PC-3 (cell line): ENCODE results near the gene SLC44A2.

ENCODE experiments used
- EZH2 ChIP-seq: fragments of 300-600 bp; sonication (generic); IDR thresholded peaks from one replicate; pipeline ENCODE4 v1.6.1; 2017; ENCODE audit warnings: antibody characterized with exemption, mild to moderate bottlenecking, low read length; ENCODE audit not compliant: unreplicated experiment
- TF ChIP-seq, protein P1 (sequence below): fragments of 300-600 bp; sonication (generic); conservative IDR thresholded peaks from 2 replicates; pipeline ENCODE4 v1.5.1; 2017; ENCODE audit warnings: antibody characterized with exemption, low read depth, mild to moderate bottlenecking, low read length

DNA sequence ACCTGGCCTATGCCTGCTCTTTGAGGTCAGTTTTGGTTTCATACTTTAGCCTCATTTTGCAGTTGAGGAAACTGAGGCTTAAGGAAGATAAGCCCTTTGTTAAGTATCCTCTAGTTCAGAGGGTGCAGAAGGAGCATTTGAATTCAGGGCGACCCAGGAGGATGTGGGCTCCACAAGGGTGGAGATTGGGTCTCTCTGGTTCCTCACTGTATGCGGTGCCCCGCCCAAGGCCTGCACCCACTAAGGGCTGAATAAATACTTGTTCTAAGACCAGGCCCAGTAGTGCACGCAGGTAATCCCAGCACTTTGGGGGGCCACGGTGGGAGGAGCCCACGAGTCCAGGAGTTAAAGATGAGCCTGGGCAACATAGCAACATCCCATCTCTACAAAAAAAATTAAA lies 768 bp upstream of the SLC44A2 start:
- TF ChIP-seq, protein P1, sequence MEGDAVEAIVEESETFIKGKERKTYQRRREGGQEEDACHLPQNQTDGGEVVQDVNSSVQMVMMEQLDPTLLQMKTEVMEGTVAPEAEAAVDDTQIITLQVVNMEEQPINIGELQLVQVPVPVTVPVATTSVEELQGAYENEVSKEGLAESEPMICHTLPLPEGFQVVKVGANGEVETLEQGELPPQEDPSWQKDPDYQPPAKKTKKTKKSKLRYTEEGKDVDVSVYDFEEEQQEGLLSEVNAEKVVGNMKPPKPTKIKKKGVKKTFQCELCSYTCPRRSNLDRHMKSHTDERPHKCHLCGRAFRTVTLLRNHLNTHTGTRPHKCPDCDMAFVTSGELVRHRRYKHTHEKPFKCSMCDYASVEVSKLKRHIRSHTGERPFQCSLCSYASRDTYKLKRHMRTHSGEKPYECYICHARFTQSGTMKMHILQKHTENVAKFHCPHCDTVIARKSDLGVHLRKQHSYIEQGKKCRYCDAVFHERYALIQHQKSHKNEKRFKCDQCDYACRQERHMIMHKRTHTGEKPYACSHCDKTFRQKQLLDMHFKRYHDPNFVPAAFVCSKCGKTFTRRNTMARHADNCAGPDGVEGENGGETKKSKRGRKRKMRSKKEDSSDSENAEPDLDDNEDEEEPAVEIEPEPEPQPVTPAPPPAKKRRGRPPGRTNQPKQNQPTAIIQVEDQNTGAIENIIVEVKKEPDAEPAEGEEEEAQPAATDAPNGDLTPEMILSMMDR = no peak
- TF ChIP-seq EZH2 = no peak
